Neural progenitor cell (in vitro differentiated cells): ENCODE measurements around the gene LRRC4B. TPM values are rescaled to one million over a fixed set of nuclear protein-coding genes. Genes with fewer than 3 reads are reported as not detected.

Experiments used
- DNase-seq: peaks from one replicate; pipeline ENCODE4 v3.0.0-alpha.2; 2016; ENCODE audit warnings: low spot score
- H2AFZ ChIP-seq: fragments of 200-600 bp; sonication (generic); replicated peaks from 2 replicates; pipeline ENCODE4 v1.6.1; 2016; ENCODE audit warnings: antibody characterized with exemption
- H3F3A ChIP-seq: fragments of 200-600 bp; sonication (generic); 2 replicates; pipeline ENCODE4 v1.6.1; 2016; ENCODE audit warnings: antibody characterized with exemption, low read depth
- H3K27ac ChIP-seq: fragments of 200-600 bp; sonication (generic); 2 replicates; pipeline ENCODE4 v1.5.1; 2016; ENCODE audit warnings: mild to moderate bottlenecking
- H3K27me3 ChIP-seq: fragments of 200-600 bp; sonication (generic); 2 replicates; pipeline ENCODE4 v1.6.1; 2016; ENCODE audit warnings: mild to moderate bottlenecking, moderate library complexity
- H3K36me3 ChIP-seq: fragments of 200-600 bp; sonication (generic); 2 replicates; pipeline ENCODE4 v1.5.1; 2016
- H3K4me1 ChIP-seq: fragments of 200-600 bp; sonication (generic); 2 replicates; pipeline ENCODE4 v1.6.1; 2016; ENCODE audit warnings: mixed run types
- H3K4me2 ChIP-seq: fragments of 200-600 bp; sonication (generic); 2 replicates; pipeline ENCODE4 v1.6.1; 2016
- H3K4me3 ChIP-seq: fragments of 200-600 bp; sonication (generic); 2 replicates; pipeline ENCODE4 v1.5.1; 2016
- H3K79me2 ChIP-seq: fragments of 200-600 bp; sonication (generic); 2 replicates; pipeline ENCODE4 v1.6.1; 2016; ENCODE audit warnings: low read depth
- H3K9ac ChIP-seq: fragments of 200-600 bp; sonication (generic); 2 replicates; pipeline ENCODE4 v1.6.1; 2016
- H3K9me3 ChIP-seq: fragments of 200-600 bp; sonication (generic); 2 replicates; pipeline ENCODE4 v1.5.1; 2016; ENCODE audit warnings: low read depth
- H4K20me1 ChIP-seq: fragments of 200-600 bp; sonication (generic); 2 replicates; pipeline ENCODE4 v1.6.1; 2016; ENCODE audit warnings: low read depth
- H3K27ac Mint-ChIP-seq: 3 replicates; pipeline ENCODE4 v1.8.0; 2021; ENCODE audit warnings: mixed read lengths
- H3K27me3 Mint-ChIP-seq: 2 replicates; pipeline ENCODE4 v1.8.0; 2022; ENCODE audit warnings: low read depth, mild to moderate bottlenecking, inconsistent platforms, moderate library complexity, mixed read lengths; ENCODE audit not compliant: insufficient read depth
- H3K36me3 Mint-ChIP-seq: 3 replicates; pipeline ENCODE4 v1.8.0; 2021; ENCODE audit warnings: mixed read lengths
- H3K4me1 Mint-ChIP-seq: 3 replicates; pipeline ENCODE4 v1.8.0; 2021; ENCODE audit warnings: mixed read lengths
- H3K4me3 Mint-ChIP-seq: 3 replicates; pipeline ENCODE4 v1.8.0; 2021; ENCODE audit warnings: mild to moderate bottlenecking, moderate library complexity, mixed read lengths
- H3K9me3 Mint-ChIP-seq: 3 replicates; pipeline ENCODE4 v1.8.0; 2020; ENCODE audit warnings: mixed read lengths
- EZH2 ChIP-seq: fragments of 200-600 bp; sonication (generic); IDR thresholded peaks from 2 replicates; pipeline ENCODE4 v1.6.1; 2017; ENCODE audit warnings: antibody characterized with exemption, mild to moderate bottlenecking, moderate library complexity
- EZH2phosphoT487 ChIP-seq: fragments of 200-600 bp; sonication (generic); IDR thresholded peaks from 2 replicates; pipeline ENCODE4 v1.6.1; 2017; ENCODE audit warnings: antibody characterized with exemption
- total RNA-seq: library from RNA; depleted of rRNA; stranded (reverse); fragments of >200 nt; gene quantifications from 2 replicates; pipeline ENCODE4 v1.2.3, GENCODE V29; 2015; ENCODE audit warnings: low replicate concordance
- TF ChIP-seq, protein P1 (sequence below): fragments of 200-600 bp; sonication (generic); IDR thresholded peaks from 2 replicates; pipeline ENCODE4 v1.5.1; 2017; ENCODE audit warnings: antibody characterized with exemption, mild to moderate bottlenecking

Gene LRRC4B
- total RNA-seq, 1 donor from 2014 or later = 12.0 TPM

DNA sequence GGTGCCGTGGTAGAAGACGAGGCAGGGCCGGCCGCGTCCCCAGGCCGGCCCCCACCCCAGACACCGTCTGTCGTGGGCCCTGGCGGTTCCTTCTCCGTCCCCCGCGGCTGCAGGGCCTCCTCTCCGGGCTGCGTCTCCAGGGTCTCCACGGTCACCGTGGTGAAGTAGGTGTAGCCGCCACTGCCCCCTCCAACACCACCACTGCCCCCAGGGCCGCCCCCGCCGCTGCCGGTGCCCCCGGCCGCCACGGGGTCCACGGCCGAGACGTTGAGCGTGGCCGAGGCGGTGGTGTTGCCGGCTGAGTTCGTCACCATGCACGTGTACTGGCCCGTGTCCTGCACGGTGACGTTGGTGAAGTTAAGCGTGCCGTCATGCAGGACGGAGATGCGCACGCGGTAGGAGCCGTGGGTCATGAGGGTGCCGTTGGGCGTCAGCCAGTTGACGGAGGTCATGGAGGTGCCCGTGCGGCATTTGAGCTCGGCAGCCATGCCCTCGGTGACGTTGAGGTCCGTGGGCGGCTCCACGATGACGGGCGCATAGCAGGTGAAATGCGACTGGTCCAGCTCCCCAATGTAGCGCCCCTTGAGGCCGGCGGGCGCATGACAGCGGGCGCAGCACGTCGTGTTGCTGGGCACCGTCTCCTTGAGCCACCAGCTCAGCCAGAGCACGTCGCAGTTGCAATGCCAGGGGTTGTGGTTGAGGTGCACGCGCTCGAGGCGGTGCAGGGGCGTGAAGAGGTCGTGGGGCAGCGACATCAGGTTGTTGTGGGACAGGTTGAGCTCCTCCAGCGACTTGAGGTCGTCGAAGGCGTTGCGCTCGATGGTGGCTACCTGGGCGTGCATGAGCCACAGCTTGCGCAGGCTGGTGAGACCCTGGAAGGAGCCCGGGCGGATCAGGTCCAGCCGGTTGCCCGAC lies 49.9 kb downstream of the LRRC4B start:
- Histone ChIP-seq H3K9me3 (no peaks in the 10 kb centered on the region), H2AFZ (no peak overlapping the region), H4K20me1 (no peaks in the 10 kb centered on the region), H3K36me3 (no peaks in the 10 kb centered on the region), H3K4me2 (no peak overlapping the region), H3K4me3 (no peak overlapping the region), H3K27me3 (no peaks in the 10 kb centered on the region), H3K27ac (no peak overlapping the region), H3K9ac (no peak overlapping the region), H3K4me1 (peaks cover 9% of the 10 kb centered on the region), H3F3A (no peaks in the 10 kb centered on the region), H3K79me2 (no peaks in the 10 kb centered on the region)
- peaks cover 9% of the 10 kb centered on the region for H3K27me3 Mint-ChIP-seq
- H3K9me3 Mint-ChIP-seq = no peaks in the 10 kb centered on the region
- TF ChIP-seq EZH2phosphoT487 = no peak
- TF ChIP-seq, protein P1, sequence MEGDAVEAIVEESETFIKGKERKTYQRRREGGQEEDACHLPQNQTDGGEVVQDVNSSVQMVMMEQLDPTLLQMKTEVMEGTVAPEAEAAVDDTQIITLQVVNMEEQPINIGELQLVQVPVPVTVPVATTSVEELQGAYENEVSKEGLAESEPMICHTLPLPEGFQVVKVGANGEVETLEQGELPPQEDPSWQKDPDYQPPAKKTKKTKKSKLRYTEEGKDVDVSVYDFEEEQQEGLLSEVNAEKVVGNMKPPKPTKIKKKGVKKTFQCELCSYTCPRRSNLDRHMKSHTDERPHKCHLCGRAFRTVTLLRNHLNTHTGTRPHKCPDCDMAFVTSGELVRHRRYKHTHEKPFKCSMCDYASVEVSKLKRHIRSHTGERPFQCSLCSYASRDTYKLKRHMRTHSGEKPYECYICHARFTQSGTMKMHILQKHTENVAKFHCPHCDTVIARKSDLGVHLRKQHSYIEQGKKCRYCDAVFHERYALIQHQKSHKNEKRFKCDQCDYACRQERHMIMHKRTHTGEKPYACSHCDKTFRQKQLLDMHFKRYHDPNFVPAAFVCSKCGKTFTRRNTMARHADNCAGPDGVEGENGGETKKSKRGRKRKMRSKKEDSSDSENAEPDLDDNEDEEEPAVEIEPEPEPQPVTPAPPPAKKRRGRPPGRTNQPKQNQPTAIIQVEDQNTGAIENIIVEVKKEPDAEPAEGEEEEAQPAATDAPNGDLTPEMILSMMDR = peak; percentile 36
- peaks cover 11% of the 10 kb centered on the region for H3K36me3 Mint-ChIP-seq
- DNase-seq = no peak
- H3K4me3 Mint-ChIP-seq = no peak overlapping the region
- peaks cover 10% of the 10 kb centered on the region for H3K4me1 Mint-ChIP-seq
- H3K27ac Mint-ChIP-seq = no peak overlapping the region

DNA sequence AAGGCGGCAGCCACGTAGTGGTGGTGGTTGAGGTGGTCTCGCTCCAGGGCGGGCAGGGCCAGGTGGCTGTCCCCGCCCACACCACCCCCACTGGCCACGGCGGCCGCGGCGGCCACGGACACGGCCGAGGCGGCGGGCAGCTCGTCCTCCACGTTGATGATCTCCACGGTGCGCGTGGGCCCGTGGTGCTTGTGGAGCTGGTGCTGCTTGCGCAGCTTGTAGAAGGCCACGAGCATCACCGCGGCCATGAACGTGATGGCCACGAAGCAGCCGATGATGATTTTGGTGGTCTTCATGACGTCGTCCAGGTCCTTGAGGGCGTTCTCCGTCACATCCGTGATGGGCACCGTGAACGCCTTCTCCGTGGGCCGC lies 50.5 kb downstream of the LRRC4B start:
- Mint-ChIP-seq H3K27ac (no peak overlapping the region), H3K4me1 (peaks cover 16% of the 10 kb centered on the region), H3K4me3 (no peak overlapping the region), H3K27me3 (peaks cover 8% of the 10 kb centered on the region), H3K36me3 (peaks cover 11% of the 10 kb centered on the region), H3K9me3 (no peaks in the 10 kb centered on the region)
- Histone ChIP-seq H3K9ac (no peak overlapping the region), H3F3A (no peaks in the 10 kb centered on the region), H3K9me3 (no peaks in the 10 kb centered on the region), H3K4me3 (no peak overlapping the region), H4K20me1 (no peaks in the 10 kb centered on the region), H3K27ac (no peak overlapping the region), H3K36me3 (no peaks in the 10 kb centered on the region), H3K79me2 (no peaks in the 10 kb centered on the region), H3K4me2 (no peak overlapping the region), H2AFZ (no peak overlapping the region), H3K4me1 (peaks cover 9% of the 10 kb centered on the region), H3K27me3 (no peaks in the 10 kb centered on the region)
- no peak for DNase-seq
- TF ChIP-seq EZH2 = no peak
- TF ChIP-seq, protein P1 = no peak
- no peak for TF ChIP-seq EZH2phosphoT487

DNA sequence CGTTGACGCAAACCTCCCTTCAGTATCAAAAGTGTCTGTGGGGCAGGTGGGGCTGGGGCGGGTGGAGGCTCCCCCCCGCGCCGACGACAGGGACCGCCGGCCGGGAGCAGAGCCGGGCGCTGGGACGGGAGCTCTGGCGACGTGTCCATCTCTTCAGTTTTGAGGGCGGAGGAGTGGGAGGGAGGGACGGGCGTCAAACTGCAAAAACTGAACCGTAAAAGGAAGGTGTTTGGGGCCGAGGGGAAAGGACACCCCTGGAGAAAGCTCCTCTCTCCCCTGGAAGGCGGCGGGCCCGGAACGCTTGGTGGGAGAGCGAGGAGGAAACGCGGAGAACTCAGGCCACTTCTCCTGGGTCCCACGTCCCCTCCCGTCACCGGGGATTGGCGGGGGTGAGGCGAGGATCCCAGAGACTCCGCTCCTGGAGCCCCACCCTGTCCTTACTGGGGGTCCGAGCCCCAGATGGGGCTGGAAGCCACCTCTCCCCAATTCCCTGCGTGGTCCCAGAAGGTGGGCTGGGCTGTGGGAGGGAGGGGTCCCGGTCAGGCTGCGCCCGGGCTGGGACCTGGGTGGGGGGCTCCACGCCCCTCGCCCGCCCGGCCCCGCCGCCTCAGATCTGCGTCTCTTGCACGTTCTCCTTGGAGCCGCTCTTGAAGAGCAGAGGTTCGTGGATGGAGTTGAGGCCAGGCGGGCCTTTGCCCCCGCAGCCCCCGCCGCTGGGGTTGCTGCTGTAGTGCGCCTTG lies 51.1 kb downstream of the LRRC4B start:
- Mint-ChIP-seq H3K36me3 (peaks cover 10% of the 10 kb centered on the region), H3K4me3 (no peak overlapping the region)
- no peak overlapping the region for H2AFZ ChIP-seq

More for the DNA sequence above, 51.1 kb downstream of the LRRC4B start:
- DNase-seq = no peak
- Histone ChIP-seq H3K9me3 (no peaks in the 10 kb centered on the region), H3K36me3 (no peaks in the 10 kb centered on the region), H3K4me3 (no peak overlapping the region), H3K9ac (no peak overlapping the region), H3K4me2 (no peak overlapping the region), H4K20me1 (no peaks in the 10 kb centered on the region), H3K79me2 (no peaks in the 10 kb centered on the region), H3K27me3 (no peaks in the 10 kb centered on the region), H3K4me1 (peaks cover 9% of the 10 kb centered on the region), H3K27ac (no peak overlapping the region), H3F3A (no peaks in the 10 kb centered on the region)
- no peak for TF ChIP-seq EZH2
- TF ChIP-seq, protein P1 = no peak
- no peak for TF ChIP-seq EZH2phosphoT487
- Mint-ChIP-seq H3K4me1 (peaks cover 18% of the 10 kb centered on the region), H3K27me3 (peaks cover 8% of the 10 kb centered on the region), H3K27ac (no peak overlapping the region), H3K9me3 (no peaks in the 10 kb centered on the region)
